Mucosa of gallbladder (tissue), 1 donor: ENCODE results near the gene CKB. TPM values are rescaled to one million over a fixed set of nuclear protein-coding genes. Genes with fewer than 3 reads are reported as not detected.
A peak's percentile ranks its signal among the peaks of the same experiment; 100 is the strongest.
"Not testable (repeated sequence)": the region's sequence is repeated elsewhere in the genome, so short reads cannot be mapped to it uniquely, and the experiment has no call there.

Source experiments
- DNase-seq: peaks from one replicate; pipeline ENCODE4 v3.0.0-alpha.2; 2020; ENCODE audit warnings: low spot score
- total RNA-seq: library from RNA; stranded (reverse); gene quantifications from one replicate; pipeline ENCODE4 v1.2.1, GENCODE V29; 2021
- donor health status: DM: no; HTN: no; CAD: no.

The CKB gene
- total RNA-seq, 1 donor from 2014 or later, result 424 TPM

DNA sequence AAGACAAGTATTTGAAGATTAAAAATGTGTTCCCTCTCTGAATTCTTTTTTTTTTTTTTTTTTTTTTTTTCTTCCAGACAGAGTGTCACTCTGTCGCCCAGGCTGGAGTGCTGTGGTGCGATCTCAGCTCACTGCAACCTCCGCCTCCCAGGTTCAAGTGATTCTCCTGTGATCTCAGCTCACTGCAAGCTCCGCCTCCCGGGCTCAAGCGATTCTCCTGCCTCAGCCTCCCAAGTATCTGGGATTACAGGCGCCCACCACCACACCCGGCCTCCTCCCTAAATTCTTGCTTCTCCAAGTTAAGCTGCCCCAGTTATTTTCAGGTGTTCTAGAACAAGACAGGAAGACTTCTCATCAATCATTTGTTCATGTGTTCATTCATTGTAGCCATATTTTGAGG, 10.4 kb downstream of the CKB start:
- not testable (repeated sequence) for DNase-seq

DNA sequence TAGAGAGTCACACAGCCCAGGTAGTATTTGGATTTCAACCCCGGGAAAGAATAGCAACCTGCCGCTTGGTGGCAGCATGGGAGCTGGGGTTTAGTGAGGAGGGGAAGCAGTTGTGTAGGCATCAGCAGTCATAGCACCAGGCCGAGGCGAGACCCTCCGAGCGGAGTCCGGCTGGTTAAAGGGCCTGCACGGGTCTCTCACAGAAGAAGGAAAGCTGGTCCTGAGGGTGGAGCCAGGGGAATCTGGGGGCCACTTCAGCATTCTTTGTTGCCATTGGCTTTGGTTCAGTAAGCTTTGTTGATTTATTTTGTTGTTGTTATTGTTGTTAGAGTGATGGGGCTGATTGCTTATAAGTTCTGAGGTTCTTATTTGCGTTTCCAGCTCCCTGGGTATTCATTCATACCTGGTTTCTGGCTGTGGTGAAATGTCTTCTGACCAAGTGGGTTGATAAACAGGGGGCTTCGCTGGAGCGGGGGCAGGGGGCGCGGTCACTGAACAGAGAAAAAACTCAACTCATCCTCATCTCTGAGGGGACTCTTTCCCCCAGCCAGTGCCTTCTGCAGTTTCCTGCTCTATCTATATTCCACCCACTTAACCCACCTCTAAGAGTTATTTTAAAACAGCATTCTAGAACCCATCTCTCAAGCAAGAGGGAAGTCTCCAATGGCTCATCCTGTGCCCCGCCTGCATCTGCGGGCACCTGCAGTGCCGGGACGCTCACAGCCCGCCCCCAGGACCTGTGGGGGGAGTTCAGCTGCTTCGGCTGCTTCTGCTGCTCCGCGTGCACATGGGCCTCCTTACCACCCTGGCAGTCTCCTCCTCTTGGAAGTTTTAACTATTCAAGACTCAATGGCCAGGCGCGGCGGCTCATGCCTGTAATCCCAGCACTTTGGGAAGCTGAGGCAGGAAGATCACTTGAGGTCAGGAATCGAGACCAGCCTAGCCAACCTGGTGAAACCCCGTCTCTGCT, 11.6 kb downstream of the CKB start:
- no peak for DNase-seq

DNA sequence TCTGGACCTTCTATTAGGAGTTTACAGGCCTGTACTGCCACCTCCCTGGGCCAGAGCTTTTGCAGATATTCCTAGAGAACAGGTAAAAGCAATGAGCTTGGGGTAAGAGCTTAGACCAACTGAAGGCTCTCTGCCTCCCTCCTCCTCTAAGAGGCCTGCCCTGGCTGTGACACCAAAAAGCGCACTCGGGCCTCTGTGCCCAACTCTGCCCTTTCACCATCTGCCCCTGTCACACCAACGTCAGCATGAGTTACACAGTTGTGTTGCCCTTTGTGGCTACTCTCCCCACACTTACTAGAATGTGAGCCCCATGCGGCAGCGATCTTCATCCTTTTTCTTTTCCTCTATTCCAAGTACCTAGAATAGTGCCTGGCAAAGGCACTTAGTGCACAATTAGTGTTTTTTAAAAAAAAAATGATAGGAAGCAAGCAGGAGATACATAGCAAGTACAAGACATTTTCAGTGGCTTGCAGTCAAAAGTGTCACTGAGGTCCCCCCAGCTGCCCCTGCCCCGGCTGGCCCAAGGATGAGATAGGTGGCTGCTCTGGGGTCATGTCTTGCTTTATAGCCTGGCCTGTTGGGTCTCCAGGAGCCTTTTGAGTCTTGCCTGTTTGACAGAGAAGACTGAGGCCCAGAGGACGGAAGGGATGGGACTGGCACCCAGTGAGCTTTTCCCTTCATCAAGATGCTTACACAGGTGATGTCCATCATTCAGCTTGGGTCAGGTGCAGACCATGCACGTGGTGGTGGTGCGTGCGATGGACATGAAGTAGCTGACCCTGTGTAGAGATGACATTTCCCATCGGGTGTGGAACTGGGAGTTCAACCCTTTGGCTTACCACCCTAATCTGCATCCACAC, 12.5 kb downstream of the CKB start:
- DNase-seq, result no peak

DNA sequence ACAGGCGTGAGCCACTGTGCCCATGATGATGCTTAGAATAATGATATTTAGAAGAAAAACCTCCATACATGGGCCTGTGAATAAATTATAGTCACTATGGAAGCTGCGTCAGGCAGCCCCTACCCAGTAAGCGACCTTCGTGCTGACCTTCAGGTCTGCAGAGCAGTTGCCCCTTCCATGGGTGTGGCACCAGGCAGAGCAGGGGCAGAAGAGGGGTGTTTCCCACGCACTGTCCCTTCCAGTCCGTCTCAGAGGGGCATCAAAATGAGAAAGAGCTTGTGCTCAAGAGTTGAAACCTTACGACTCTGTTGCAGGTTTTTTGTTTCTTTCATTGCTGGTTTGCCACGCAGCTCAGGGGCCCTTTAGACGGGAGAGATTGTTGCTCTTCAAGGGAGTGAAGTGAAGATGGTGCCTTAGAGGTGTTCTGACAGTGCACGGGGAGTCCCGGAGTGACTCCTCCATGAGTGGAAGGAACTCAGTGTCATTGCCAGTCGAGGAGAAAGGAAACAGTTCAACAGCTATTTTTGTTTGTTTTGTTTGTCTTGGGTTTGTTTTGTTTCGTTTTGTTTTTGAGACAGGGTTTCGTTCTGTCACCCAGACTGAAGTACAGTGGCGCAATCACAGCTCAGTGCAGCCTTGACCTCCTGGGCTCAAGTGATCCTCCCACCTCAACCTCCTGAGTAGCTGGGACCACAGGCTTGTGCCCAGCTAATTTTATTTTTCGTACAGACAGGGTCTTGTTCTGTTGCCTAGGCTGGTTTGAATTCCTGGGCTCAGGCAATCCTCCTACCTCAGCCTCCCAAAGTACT, 13.9 kb downstream of the CKB start:
- DNase-seq, result no peak

DNA sequence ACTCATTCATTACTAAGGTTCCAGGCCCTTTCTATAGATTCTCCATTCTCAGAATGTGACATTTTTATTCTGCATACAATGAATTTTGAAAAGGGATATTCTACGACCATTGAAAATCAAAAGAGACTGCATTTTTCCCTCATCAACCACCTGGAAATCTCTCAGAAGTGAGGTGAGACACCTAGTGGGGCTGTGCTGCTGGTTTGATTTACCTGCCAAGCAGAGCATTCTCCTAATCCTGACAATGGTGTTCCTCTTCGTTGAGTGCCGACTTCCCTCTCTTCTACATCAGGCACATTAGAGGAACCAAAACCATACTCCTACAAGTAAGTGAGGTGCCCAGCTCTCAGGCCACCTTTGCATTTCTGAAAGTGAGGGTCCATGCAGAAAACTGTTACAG, 14.9 kb downstream of the CKB start:
- DNase-seq, result no peak

GRCh38 chr14:103504991-103505565, 17.6 kb downstream of the CKB start:
- DNase-seq, result no peak

DNA sequence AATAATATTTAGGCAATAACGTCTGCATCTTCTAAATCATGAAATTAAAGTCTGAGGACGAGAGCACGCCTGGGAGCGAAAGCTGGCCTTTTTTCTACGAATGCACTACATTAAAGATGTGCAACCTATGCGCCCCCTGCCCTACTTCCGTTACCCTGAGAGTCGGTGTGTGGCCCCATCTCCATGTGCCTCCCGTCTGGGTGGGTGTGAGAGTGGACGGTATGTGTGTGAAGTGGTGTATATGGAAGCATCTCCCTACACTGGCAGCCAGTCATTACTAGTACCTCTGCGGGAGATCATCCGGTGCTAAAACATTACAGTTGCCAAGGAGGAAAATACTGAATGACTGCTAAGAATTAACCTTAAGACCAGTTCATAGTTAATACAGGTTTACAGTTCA, 19.3 kb downstream of the CKB start:
- no peak for DNase-seq

- no peak for DNase-seq
Observed at GRCh38 chr14:103502877-103503276, 19.8 kb downstream of the CKB start.

- DNase-seq, result no peak
Observed at GRCh38 chr14:103501921-103502669, 20.5 kb downstream of the CKB start.

GRCh38 chr14:103501041-103501870, 21.4 kb downstream of the CKB start:
- no peak for DNase-seq

DNA sequence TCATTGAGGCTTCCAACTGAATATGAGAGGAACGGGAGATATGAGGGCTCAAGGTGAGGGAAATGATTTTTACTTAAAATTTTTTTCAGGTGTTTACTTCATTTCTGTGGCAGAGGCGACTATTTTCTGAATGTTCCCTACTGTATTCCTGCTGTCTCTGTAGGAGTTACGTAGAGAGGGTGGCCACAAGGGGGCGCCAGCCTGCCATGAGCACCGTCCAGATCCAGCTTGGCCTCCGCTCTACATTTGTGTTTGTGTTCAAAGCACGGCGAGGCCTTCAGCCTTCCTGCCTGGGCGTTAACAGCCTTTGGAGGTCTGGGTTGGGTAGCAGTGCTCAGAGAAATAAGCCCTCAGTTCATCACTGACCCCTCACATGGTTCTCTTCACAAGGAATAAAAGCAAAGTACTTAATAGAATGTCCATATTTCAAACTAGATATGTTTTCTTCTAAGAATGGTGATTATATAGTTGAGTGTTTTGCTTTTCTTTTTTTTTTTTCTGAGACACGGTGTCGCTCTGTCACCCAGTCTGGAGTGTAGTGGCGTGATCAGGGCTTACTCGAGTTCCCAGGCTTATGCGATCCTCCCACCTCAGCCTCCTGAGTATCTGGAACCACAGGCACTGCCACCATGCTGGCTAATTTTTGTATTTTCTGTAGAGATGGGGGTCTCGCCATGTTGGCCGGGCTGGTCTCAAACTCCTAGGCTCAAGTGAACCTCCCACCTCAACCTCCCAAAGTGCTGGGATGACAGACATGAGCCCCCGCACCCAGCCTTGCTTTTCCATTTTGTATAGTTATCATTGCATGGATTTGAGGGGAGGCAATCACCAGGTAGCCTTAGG, 22.3 kb downstream of the CKB start:
- peak; percentile 90 for DNase-seq

- DNase-seq, result no peak
Observed at GRCh38 chr14:103499709-103500108, 22.9 kb downstream of the CKB start.

DNA sequence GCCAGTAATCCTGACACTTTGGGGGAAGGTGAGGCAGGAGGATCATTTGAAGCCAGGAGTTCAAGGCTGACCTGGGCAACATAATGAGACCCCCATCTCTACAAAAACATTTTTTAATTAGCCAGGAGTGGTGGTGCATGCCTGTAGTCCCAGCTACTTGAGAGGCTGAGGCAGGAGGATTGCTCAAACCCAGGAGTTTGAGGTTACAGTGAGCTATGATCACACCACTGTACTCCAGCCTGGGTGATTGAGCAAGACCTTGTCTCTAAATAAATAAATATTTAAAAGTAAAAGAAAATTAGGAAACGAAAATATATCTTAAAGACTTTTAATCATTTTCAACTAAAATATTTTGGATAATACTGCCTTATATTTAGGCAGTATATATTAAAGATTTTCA, 25.9 kb downstream of the CKB start:
- no peak for DNase-seq

- DNase-seq, result no peak
Observed at GRCh38 chr14:103495854-103496253, 26.8 kb downstream of the CKB start.

GRCh38 chr14:103492156-103492925, 30.3 kb downstream of the CKB start:
- no peak for DNase-seq

GRCh38 chr14:103491691-103492090, 30.9 kb downstream of the CKB start:
- no peak for DNase-seq

DNA sequence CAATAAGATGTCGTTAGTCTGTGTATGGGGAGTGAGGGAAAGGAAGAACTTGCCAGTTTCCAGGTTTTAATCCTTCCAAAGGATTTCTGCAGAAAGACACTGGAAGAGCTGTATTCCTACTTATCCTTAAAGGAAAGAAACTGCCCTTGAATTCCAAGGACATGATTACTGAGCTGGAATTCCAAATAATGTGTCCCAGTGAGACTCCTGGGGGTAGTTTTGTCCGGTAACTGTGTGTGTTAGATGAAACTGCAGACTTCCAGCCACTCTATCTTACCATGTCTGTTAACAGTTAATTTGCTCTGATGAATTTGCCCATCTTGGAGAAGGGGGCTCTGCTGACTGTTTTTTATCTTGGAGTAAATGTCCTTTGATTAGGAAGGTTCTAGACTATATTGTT, 33.0 kb downstream of the CKB start:
- no peak for DNase-seq

- DNase-seq, result no peak
Observed at GRCh38 chr14:103488960-103489359, 33.7 kb downstream of the CKB start.
